ENCODE measurements around the gene CHRNA7.

- TF ChIP-seq CTCF (IDR thresholded peaks at IDR 0.05 in 2 of 3, conservative IDR thresholded peaks at IDR 0.05 in 1 of 3; ENCODE audit: control insufficient read depth in 2 of 3, extremely low read depth in 1 of 3, insufficient read depth in 1 of 3, low read depth in 3 of 3, low read length in 3 of 3) (no peak), POLR2A (IDR thresholded peaks at IDR 0.05; ENCODE audit: low read depth, low read length) (no peak), KLF5 (IDR thresholded peaks at IDR 0.05; ENCODE audit: partially characterized antibody) (no peak), NRF1 (conservative IDR thresholded peaks at IDR 0.05; ENCODE audit: low read depth, low read length) (no peak), ZBED1 (IDR thresholded peaks at IDR 0.05; ENCODE audit: borderline replicate concordance) (no peak), CEBPB (IDR thresholded peaks at IDR 0.05; ENCODE audit: borderline replicate concordance in 1 of 2, low read depth in 2 of 2, low read length in 2 of 2) (no peak), CBFB (IDR thresholded peaks at IDR 0.05; ENCODE audit: low read depth) (no peak), SMAD1 (IDR thresholded peaks at IDR 0.05; ENCODE audit: low read depth, partially characterized antibody) (no peak), HDGF (IDR thresholded peaks at IDR 0.05) (no peak), RAD21 (IDR thresholded peaks at IDR 0.05; ENCODE audit: insufficient read depth, low read depth, low read length) (no peak)
Observed at GRCh38 chr15:32108661-32109060, 78.3 kb downstream of the CHRNA7 start.

Data from GM12878 (cell line).